CD1c-positive myeloid dendritic cell (primary cell): ENCODE results near the gene BNC2.

Experiments
- DNase-seq: peaks from one replicate; pipeline ENCODE4 v3.0.0-alpha.2; 2016; ENCODE audit errors: extremely low spot score

The BNC2 gene

DNA sequence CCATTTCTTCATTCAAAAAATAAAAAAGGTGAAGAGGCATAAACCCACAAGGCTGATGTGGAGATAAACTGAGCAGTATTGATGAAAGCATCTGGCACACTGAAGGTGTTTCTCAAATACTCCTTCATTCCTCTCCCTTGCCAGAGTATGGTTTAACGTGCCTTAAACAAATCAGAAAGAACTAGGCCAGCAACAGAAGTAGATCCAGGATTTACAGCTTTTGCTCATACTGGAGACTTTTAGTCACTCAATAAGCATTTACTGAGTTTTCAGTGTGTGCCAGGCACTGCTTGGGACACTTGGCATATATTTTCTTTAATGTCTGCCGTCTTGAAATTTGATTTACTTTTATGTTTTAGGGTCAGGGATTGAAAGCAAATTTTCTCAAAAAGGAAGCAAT, 53.0 kb downstream of the BNC2 start:
- no peak for DNase-seq

DNA sequence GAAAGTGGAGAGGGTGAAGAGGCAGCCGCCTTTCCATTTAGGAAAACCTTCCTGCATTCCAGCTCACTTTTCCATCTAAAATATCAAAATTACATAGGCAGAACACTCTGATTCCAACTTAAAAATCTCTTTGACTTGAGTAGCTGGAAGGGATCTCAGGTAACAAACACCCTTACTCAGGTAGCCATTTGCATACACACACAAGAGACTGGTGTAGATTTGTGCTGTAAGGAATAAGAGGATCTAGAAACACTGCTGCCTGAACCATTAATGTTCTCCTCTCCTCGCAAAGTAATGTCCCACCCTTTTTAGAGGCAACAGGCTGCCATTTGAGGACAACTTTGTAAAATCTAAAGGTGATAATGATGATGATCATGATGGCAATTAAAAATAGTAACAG, 53.5 kb downstream of the BNC2 start:
- no peak for DNase-seq

DNA sequence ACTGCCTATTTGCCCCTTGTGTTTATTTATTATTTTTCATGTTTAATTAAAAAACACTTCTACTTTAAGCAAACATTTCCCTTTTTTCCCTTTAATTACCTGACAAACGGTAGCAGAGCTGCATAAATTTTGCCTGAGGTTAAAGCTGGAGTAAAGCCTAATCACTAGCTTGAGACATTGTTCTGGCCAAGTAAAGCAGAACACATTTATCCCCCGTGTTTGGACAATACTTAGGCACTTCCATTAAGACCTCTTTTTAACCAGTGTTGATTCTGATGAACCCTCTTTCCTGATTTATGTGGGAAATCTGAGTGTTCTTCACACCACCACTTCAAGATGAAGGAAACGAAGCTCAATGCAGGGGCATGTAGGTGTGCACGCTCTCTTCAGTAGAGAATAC, 54.5 kb downstream of the BNC2 start:
- DNase-seq = no peak

DNA sequence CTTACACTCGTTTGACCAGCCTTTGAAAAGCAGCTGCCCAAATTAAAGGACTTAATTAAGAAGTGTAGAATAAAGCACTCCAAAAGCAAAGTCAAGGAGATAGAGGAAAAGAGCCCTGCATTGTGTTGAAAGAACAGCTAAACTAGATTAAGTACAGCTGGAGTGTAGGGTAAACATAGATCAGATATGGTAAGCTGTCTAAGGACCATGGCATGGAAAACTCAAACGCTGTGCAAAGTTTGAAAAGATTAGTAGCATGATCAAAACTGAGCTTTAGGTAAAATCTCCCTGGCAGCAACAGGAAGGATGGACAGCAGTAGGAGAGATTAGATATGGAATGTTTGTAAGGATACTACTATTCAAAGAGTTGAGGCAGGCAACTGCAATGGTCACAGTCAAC, 55.4 kb downstream of the BNC2 start:
- no peak for DNase-seq

DNA sequence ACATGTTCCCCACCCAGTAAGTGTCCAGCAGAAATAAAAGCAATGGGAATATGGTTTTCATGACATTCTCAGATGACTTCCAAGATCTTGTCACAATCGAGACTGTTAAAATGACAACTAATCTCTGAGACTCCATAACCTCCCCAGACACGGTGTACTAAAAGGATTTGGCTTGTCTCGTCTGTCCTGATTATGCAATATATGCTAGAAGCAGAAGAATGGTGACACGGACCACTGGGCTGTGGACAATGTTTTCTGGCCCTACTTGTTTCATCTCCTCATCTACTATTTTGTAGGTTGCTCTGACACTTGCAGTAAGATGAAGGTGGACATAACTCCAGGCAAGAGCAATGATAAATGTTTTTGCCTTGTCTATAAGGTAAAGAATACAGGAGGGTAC, 56.6 kb downstream of the BNC2 start:
- DNase-seq = no peak

DNA sequence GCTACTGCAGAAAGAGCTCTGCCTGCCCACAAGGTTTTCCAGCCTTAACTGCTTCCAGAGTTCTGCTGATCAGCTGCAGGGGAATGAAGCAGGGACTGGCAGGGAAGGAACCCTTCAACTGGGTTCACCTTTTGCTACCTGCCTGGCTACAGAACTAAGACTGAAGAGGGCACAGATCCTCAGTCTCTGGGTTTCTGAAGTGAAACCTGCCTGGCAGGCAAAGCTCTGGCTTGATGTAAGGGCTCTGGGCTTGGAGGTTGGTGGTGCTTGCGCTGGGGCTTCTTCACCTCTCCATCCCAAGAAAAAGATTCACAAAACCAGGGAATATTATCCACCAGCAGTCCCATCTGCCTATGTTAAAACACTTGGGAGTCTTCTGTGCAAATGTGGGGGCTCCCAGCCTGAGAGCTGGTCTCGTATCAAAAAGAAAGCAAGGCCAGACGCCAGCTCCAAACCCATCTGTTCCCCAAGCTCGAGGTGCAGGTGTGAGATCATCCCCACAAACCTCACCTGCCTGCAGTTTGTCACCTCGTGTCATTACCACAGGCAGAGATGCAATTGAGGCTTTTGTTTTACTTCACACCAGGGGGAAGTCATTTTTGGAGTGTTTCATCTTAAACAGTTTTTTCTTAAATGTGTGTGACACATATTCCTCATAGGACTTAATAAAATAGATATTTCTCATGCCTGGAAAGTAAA, 58.3 kb downstream of the BNC2 start:
- no peak for DNase-seq

DNA sequence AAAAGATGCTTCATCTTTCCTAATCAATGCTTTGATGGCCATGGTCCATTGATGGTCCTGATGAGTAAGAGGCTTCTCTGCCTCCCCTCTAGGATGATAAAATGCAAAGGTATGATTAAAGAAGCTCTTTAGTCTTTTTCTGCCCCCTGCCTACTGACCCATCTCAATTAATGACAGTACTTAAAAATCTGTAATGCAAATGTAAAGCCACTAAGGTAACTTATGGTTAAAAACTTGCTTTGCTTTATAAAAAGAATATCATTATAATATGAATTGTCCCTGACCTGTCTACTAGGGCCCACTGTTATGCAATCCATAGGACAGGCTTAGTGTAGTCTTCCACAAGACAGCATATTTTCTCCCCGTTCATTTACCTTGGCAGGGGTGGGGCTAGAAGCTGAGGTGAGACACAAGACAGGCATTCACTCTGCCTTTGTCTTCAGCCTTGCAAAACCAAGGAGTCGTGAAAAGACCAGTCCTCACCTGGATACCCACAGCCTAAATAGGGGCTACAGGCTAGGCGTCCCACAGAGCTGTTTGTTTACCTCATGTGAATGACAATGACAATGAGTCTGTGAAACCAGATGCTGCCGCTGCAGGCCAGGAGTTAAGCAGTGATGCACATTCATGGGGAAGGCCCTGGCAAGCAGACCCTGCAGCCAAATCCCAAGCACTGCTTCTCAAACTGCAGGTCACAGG, 60.4 kb downstream of the BNC2 start:
- DNase-seq = no peak

DNA sequence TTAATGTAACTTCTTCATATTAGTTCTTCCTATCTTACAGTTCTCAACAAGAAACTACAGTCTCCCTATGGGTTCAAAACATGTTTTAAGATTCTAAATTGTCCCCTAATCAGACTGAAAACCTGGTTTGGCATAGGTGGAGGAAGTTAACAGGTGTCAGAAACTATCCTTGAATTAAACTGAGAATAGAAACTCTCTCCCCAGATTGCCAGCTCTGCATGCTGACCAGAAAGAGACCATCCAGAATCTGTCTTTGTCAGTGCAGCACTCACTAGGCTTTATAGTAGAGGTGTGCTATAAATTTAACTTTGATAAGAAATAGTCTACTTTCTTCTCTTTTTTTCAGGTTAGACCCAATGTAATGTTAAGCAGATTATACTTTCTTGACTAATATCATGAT, 63.8 kb downstream of the BNC2 start:
- no peak for DNase-seq

DNA sequence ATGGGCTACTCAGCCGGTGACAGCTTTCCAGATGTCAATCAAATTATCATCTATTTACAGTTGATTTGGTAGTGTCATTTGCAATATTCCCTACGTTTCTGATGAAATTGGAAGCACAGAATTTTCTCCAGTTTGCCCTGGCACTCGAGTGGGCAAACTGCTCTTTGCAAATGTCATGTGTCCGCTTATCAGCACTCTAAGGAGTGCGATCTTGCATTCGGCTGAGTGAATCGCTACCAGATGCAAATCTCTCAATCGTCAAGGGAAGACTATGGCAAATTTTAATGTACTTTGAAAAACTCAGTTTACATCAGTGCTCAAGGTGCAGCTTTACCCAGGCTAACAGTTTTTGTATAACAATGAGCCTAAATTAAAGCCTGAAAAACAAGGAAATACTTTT, 66.8 kb downstream of the BNC2 start:
- DNase-seq = no peak

DNA sequence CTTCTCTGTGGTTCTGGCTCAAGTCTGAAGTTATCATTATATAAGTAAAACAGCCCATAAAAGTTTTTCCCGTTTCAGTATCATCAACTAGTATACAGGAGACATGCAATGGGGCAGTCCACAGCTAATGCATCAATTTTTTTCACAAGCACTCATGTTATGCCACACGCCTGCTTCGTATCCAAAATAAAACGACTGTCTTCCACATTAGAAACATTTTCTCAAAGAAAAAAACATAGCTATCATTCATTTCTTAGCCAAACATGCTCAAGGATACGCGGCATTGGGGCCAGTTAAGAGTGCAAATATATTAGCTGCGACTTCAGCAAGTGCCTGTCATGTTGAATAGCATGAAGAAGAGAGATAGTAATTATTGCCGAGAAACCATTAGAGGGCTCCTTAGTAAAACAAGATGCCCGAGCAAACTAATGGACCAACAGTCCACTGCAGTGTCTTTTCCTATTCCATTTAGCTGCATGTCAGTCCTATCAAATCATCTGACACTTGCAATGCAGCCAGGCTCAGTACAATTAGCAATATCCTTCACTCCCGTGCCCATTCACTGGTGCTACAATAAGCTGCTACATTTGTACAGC, 68.5 kb downstream of the BNC2 start:
- no peak for DNase-seq

DNA sequence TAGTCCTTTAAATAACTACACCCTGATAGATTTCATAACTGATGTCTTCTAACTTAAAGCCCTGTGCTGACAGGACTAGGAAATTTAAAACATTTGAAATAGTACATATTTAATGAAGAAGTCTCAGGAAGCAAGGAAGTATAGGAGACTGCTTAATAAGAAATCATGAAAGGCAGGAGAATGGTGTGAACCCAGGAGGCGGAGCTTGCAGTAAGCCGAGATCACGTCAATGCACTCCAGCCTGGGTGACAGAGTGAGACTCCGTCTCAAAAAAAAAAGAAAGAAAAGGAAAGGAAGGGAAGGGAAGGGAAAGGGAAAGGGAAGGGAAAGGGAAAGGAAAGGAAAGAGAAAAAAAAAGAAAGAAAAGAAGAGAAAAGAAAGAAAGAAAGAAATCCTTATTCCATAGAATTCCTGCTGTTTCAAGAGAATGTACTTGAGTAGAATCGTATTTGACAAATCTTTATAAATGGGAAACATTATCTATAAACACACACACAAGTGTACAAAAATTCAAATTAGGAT, 74.1 kb downstream of the BNC2 start:
- no peak for DNase-seq

DNA sequence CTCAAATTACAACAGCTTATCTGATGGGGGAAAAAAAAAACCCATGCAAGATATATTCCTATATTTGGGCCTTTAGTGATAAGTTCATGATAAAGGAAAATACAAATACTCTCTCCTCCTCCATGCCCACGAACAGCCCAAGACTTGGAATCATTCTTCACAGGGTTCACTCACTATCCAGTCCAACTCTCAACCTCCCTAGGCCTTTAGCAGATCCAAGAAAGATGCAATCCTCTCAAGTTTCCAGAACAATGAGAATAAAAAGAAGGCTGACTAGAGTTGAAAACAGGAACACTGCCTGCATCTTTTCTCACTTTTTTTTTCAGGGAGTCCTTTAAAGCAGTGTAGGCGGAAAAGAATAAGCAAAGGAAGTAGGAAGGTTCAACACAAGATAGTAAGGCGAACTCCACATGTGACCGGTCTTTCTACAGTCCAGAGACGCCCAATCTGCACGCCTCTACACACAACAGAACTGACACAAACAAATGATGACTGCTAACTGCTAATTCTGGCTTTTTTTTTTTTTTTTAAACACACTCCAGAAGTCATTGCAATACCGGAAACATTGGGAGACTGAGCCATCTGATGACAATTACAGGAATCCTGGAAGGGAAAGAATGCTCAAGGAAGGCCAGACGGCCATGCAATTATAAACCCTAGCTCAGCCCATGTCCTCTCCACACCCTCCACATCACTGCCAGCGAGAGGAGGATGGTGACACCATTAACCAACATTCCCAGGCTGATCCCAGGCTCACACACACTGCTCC, 75.4 kb downstream of the BNC2 start:
- no peak for DNase-seq

DNA sequence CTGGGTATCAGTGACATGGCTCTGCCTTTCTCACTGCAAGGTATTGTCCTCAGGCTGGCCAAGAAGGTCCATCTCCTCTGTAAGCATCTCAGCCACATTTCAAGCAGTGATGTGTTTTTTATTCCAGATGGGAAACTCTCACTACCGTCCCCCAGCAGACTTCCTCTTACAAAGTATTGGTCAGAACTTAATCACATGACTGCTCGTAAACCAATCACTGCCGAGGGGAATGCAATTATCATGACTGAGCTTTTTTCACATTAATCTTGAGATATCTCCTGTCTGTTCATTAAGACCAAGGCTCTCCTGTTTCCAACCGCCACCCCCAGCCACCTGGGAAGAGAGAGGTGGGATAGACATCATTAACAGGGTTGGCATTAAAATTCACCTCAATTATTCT, 76.4 kb downstream of the BNC2 start:
- no peak for DNase-seq

DNA sequence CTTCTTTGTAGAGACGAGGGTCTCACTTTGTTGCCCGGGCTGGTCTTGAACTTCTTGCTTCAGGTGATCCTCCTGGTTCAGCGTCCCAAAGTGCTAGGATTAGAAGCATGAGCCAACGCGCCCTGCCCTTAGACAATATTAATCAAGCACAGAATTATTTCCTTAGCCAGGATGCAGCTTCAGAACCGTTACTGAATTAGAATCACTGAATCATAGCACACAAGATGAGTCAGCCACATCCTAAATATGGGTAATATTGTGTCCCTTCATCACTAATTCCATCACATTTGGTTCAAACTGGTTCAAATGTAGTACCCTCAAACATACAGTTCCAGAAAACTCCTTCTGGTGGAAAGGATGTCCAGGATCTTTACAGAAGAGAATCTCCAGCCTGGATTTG, 82.7 kb downstream of the BNC2 start:
- DNase-seq = no peak

DNA sequence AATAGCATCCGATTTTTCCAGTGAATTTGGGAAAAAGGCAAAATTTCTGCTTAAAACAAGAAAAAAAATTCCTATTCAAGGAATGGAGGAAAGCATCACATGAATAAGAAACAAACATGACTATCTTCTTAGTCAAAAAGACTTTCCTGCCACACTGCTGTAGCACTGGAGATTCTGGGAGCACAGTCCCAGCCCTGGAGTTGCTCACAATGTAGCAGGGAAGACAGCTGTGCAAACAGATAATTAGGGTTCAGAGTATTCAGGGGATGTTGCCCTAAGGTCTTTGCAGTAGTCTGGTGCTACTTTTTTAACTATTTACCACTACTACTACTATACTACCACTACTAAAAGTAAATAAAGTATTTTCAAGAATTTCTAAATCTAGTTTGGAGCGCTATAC, 86.5 kb downstream of the BNC2 start:
- DNase-seq = no peak

DNA sequence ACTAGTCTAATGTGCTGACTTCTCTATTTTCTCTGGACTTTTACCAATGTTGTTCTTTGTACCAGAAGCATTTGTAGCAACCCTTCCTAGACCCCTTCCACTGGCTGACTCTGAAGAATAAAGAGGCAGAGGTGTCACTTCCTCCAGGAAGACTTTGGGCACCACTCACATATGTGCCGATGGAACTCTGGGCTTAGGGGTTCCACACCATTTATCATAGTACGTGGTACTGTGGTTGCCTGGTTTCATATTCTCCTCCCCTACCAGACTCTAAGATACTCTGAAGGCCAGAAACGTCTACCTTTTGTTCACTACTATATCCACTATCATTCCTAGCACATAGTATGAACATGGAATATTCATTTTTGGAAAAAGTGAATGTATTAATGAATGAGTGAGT, 88.0 kb downstream of the BNC2 start:
- no peak for DNase-seq

DNA sequence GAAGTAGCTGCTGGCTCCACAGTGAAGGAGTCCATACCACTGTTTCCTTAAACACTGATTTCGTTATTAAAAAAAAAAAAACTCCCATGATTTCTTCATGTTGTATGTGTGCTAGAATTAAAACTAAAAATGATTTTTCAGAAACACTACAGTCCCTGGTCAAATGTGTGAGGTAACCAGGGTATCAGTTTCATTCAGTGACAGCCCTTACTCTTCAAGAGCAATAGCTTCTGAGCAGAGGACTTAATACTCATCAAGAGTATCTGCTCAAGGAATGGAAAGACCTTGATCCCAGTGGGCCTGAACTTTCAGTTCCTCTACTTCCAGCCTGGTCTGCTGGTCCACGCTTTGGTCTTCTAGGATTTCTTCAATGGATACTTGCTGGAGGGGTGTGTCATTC, 95.1 kb downstream of the BNC2 start:
- DNase-seq = no peak

DNA sequence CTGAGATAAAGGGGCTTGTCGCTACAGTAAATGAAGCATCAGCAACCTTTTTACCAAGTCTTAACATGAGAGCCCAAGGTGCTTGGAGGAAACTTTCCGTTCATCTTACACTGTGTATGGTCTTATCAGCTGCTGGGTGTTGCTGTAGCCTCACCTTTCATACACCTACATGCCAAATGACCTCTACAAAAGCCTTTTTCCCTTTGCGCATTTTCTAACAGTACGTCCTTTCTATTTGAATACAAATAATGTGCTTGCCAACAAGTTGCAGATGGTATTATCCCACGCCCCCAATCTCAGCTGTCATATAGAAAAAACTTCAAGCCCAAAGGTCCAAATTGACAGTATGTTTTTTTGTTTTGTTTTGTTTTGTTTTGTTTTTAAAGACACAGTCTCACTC, 96.9 kb downstream of the BNC2 start:
- DNase-seq = no peak

DNA sequence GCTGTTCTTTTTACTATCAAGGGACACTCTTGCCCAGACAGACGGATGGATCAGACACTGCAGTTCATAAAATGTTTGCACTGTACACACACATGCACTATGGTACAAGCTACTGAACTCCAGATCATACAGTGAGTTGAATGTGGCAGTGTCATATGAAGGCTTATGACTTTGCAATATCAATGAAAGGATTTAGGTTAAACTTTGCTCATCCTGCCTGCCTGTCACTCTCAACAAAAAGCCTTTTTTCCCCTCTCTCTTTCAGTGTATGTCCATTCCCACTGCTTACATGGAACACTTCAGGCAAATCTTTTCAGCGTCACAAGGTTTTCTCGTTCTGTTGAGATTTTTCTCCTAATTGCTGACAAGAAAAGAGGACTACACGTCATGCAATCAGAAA, 97.4 kb downstream of the BNC2 start:
- DNase-seq = no peak

DNA sequence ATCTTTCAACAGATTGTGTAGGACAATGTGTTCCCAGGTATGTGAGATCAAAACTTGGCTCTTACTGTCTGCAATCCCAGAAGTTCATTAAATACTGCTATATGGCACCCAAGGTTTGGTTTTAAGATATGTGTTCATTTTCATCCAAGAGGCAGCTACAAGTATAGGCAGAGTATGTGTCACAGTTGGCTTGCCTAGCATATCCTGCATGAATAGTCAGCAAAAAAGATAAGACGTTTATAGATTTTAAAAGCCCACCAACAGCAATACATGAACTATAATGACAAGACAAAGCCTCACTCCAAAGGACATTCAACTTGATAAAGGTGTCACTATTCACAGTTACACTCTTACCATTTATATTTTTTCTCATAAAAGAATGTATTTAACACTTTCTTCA, 99.1 kb downstream of the BNC2 start:
- no peak for DNase-seq

DNA sequence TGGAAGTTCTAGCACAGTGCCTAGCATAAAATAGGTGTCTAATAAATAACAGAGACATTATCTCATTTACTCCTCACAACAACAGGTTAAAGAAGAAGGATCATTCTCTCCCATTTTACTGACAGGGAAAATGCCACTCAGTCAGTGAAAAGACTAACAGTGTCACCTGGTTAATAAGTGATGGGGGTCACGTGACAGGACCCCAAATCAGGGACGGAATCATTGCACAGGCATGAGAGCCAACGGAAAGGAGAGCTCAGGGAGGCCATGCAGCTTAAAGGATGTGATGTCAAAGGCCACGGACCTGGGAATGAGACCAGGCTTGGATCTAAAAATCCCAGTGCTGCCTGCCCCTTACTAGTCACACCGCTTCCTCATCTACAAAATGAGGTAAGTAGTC, 101.2 kb downstream of the BNC2 start:
- DNase-seq = no peak

DNA sequence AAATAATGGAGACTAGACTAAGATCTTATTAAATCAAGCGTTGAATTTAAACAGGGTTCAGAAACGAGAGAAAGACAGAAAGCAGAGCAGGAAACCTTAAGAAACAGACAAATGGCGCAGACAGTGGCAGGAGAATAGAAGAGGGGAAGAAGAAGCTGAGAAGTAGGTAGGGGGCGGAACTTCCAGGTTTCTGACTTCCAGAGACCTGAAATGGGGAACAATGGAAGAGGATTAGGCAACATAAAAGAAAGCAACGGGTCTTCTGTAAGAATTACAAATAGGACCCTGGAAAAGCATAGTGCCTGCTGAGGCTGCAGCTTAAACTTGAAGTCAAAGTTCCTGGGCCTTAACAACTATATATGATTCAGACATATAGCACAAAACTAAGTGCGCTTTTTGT, 101.7 kb downstream of the BNC2 start:
- no peak for DNase-seq

DNA sequence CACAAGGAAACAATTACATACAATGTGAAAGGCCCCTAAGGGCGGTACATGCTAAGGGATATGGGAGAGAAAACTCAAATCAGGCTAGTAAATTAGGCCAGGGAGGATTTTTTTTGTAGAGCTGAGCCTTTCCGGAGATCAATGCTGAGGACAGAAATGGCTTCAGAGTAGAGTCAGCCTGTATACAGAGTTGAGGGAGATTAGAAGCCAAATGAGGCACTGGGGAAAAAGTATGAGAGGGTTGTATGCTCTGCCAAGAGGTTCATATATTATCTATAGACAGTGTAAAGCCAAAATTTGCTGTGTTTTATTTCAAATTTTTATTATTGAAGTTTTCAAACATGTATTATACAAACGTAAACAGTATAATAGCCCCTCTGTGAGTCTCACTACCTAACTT, 103.1 kb downstream of the BNC2 start:
- no peak for DNase-seq
